ENCODE measurements around the gene SVBP.

DNA sequence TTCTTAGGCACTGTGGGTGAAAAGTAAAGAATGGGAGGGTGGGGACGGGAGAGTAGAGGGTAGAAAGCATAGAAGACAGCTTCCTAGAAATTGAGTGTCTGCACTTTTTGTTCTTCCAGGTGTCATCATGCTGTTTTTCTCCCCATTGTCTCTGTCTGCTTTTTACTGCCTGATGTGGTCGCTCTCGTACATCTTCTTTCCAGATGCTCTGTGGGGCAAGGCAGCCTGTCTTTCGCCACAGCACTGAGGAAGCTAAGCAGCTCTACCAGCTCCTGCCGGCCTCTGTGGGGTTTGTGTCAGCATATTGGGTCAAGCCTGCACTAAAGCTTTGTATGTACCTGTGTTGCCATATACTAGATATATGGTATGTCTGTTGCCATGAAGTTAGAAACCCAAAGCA, 19.2 kb downstream of the SVBP start:
- TF ChIP-seq CTCF (IDR thresholded peaks at IDR 0.05) (no peak), POLR2A (IDR thresholded peaks at IDR 0.05) (no peak), EP300 (IDR thresholded peaks at IDR 0.05) (no peak), POLR2AphosphoS5 (IDR thresholded peaks at IDR 0.05) (no peak)
